Cardiac muscle cell (in vitro differentiated cells and primary cell): Measurements from ENCODE around the gene LCN2. TPM values are rescaled to one million over a fixed set of nuclear protein-coding genes. Genes with fewer than 3 reads are reported as not detected.

Source experiments
- DNase-seq, 2 donors: peaks; one replicate each; pipeline versions ENCODE4 v3.0.0 to v3.0.0-alpha.2; 2010 to 2017; ENCODE audit warnings: low read depth in 1 of 2, low spot score in 1 of 2
- H3K27ac ChIP-seq: fragments of 200-600 bp; sonication (generic); 2 replicates; pipeline ENCODE4 v1.5.1; 2016
- H3K27me3 ChIP-seq: fragments of 200-600 bp; sonication (generic); 2 replicates; pipeline ENCODE4 v1.6.0; 2016; ENCODE audit warnings: control low read depth
- H3K36me3 ChIP-seq: fragments of 200-600 bp; sonication (generic); 2 replicates; pipeline ENCODE4 v1.5.1; 2016; ENCODE audit warnings: control low read depth
- H3K4me1 ChIP-seq: fragments of 200-600 bp; sonication (generic); 2 replicates; pipeline ENCODE4 v1.8.1; 2017; ENCODE audit warnings: low read depth, mild to moderate bottlenecking, mixed run types
- H3K4me3 ChIP-seq: fragments of 200-600 bp; sonication (generic); 2 replicates; pipeline ENCODE4 v1.5.1; 2016; ENCODE audit warnings: mild to moderate bottlenecking
- H3K9me3 ChIP-seq: fragments of 200-600 bp; sonication (generic); 2 replicates; pipeline ENCODE4 v1.5.1; 2017; ENCODE audit warnings: low read depth, mild to moderate bottlenecking, control low read depth
- polyA plus RNA-seq: library from polyadenylated mRNA; unstranded; fragments of >200 nt; fragmentation: Nextera tagmentation; extraction: Ambion mirVana; gene quantifications from 2 replicates; pipeline ENCODE4 v1.2.1, GENCODE V29; 2016
- total RNA-seq: library from RNA; depleted of rRNA; stranded (reverse); fragments of >200 nt; gene quantifications from 2 replicates; pipeline ENCODE4 v1.2.3, GENCODE V29; 2016
- TF ChIP-seq, protein P1 (sequence below): IDR thresholded peaks from 2 replicates; pipeline ENCODE4 v1.5.1; 2012; ENCODE audit warnings: low read depth, mild to moderate bottlenecking, low read length

LCN2 gene
- total and polyA plus RNA-seq, 2 experiments from 2014 or later: not detected

DNA sequence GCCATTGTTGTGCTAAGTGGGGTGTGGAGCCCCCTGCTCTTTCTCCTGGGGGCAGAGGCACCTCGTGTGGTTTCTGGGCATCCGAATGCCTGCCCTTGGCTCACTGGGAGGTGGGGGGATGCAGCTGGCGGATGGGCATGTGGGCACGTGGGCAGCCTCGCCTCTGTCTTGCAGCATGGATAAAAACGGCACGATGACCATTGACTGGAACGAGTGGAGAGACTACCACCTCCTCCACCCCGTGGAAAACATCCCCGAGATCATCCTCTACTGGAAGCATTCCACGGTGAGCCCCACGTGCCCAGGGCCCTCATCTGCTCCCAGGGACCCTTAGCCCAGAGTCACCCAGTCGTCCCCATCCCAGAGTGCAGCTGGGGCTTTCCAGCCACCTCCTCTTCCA is 47.1 kb upstream of the LCN2 start:
- no peak for DNase-seq
- Histone ChIP-seq H3K4me1 (peaks cover 16% of the 10 kb centered on the region), H3K9me3 (no peaks in the 10 kb centered on the region), H3K27me3 (no peaks in the 10 kb centered on the region), H3K27ac (no peak overlapping the region), H3K4me3 (no peak overlapping the region), H3K36me3 (peaks cover 35% of the 10 kb centered on the region)
- TF ChIP-seq, protein P1, sequence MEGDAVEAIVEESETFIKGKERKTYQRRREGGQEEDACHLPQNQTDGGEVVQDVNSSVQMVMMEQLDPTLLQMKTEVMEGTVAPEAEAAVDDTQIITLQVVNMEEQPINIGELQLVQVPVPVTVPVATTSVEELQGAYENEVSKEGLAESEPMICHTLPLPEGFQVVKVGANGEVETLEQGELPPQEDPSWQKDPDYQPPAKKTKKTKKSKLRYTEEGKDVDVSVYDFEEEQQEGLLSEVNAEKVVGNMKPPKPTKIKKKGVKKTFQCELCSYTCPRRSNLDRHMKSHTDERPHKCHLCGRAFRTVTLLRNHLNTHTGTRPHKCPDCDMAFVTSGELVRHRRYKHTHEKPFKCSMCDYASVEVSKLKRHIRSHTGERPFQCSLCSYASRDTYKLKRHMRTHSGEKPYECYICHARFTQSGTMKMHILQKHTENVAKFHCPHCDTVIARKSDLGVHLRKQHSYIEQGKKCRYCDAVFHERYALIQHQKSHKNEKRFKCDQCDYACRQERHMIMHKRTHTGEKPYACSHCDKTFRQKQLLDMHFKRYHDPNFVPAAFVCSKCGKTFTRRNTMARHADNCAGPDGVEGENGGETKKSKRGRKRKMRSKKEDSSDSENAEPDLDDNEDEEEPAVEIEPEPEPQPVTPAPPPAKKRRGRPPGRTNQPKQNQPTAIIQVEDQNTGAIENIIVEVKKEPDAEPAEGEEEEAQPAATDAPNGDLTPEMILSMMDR: no peak

DNA sequence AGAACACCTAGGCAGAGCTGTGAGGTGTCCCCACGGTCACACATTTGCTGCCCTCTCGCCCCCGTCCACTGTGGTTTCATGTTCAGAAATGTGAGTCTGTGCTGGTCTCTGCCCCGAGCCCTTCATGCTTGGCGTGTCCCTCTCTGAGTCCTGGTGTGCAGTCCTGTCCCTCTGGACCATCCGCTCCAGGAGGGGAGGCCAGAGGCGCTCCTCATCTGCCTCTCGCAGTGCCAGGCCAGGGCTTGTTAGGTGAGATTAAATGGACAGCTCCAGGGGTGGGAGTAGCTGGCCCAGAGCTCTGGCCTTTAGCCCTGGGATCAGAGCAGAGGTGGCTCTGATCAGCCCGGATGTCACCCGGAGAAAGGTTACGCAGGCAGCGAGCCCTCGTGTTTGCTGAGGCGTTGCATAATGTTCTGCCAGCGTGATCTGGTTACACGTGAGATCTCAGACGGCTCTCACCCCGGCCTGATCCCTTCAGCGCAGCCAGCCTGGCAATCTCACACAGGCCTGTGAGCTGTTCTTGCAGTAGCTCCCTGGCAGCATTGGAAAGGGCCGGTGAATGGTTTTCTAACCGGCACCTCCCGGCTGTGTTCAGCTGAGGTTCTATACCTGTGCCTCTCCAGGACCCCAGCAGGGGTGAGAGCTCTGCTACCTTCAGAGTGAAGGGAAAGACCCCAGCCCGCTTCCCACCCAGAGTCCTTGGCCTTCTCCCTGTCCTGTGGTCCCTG is 46.2 kb upstream of the LCN2 start:
- no peak overlapping the region for H3K4me3 ChIP-seq
- H3K27me3 ChIP-seq: no peaks in the 10 kb centered on the region
- peaks cover 43% of the 10 kb centered on the region for H3K36me3 ChIP-seq
- no peak overlapping the region for H3K27ac ChIP-seq
- DNase-seq: no peak
- TF ChIP-seq, protein P1: no peak
- H3K9me3 ChIP-seq: no peaks in the 10 kb centered on the region
- H3K4me1 ChIP-seq: peaks cover 8% of the 10 kb centered on the region

DNA sequence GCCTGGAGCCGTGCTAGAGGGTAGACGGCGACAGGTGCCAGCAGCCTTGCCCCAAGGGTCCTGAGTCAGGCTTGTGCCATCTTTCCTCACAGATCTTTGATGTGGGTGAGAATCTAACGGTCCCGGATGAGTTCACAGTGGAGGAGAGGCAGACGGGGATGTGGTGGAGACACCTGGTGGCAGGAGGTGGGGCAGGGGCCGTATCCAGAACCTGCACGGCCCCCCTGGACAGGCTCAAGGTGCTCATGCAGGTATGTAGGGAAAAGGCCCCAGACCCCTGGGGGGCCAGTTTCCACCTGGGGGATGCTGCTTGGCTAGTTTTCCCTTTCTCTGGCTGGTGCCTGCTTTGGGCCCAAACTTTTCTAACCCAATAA is 45.7 kb upstream of the LCN2 start:
- peaks cover 43% of the 10 kb centered on the region for H3K36me3 ChIP-seq
- no peaks in the 10 kb centered on the region for H3K9me3 ChIP-seq
- no peak for DNase-seq
- no peak overlapping the region for H3K4me3 ChIP-seq
- peaks cover 8% of the 10 kb centered on the region for H3K4me1 ChIP-seq
- TF ChIP-seq, protein P1: peak; percentile 14
- H3K27me3 ChIP-seq: no peaks in the 10 kb centered on the region
- H3K27ac ChIP-seq: no peak overlapping the region

DNA sequence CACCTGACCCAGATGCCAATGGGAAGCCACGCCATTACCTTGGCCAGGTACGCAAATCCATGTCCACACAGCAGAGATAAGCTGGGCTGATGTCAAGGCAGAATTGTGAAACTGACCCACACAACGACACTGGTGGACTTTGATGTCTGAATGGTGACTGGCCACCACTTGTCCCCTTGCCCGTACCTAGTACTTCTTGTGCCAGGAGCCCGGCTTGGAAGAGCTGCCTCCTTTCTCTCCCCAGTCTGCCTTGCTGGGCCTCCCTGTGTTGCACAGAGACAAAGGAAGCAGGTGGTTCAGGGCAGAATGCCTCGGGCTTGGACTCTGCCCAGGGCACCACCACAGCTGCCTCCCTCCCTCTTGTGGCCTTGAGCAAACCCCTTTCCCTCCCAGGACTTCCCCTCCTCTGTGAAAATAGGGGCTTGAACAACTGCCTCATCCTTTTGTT is 45.1 kb upstream of the LCN2 start:
- no peak overlapping the region for H3K4me3 ChIP-seq
- H3K9me3 ChIP-seq: no peaks in the 10 kb centered on the region
- TF ChIP-seq, protein P1: no peak
- peaks cover 11% of the 10 kb centered on the region for H3K4me1 ChIP-seq
- no peak for DNase-seq
- H3K27me3 ChIP-seq: no peaks in the 10 kb centered on the region
- peaks cover 43% of the 10 kb centered on the region for H3K36me3 ChIP-seq
- H3K27ac ChIP-seq: no peak overlapping the region

DNA sequence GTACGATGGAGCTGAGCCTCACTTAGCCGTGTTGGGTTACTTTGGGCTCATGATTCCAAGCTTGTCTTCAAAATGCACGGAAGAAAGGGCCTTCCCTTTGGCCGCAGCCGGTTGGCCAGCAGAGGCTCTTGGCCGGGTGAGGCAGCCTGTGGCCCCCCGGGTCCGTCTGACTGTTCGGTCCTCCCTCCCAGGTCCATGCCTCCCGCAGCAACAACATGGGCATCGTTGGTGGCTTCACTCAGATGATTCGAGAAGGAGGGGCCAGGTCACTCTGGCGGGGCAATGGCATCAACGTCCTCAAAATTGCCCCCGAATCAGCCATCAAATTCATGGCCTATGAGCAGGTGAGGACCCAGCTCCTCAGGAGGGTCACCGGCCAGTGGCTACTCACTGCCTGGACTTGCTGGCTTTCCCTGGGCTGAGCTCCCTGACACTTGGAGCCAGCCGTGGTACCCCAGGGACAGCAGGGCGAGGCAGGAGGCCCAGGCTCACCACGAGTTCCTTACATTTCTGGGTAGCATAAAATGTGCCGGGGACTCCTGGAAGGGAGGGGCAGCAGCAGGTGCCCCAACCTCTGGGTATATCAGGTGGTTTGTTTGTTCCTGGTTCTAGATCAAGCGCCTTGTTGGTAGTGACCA is 43.6 kb upstream of the LCN2 start:
- Histone ChIP-seq H3K27ac (no peak overlapping the region), H3K4me3 (no peak overlapping the region), H3K4me1 (peaks cover 15% of the 10 kb centered on the region), H3K27me3 (no peaks in the 10 kb centered on the region), H3K9me3 (no peaks in the 10 kb centered on the region), H3K36me3 (peaks cover 43% of the 10 kb centered on the region)
- DNase-seq: no peak
- TF ChIP-seq, protein P1: no peak
